Activated CD4-positive, CD25-positive, alpha-beta regulatory T cell treated with anti-CD3 and anti-CD28 coated beads, Interleukin-2, amount 50 U/mL, for 72 hours (primary cell): Measurements from ENCODE around the gene SLAMF6.

Experiments used
- DNase-seq: peaks from one replicate; pipeline ENCODE4 v3.0.0; 2021

SLAMF6 gene

DNA sequence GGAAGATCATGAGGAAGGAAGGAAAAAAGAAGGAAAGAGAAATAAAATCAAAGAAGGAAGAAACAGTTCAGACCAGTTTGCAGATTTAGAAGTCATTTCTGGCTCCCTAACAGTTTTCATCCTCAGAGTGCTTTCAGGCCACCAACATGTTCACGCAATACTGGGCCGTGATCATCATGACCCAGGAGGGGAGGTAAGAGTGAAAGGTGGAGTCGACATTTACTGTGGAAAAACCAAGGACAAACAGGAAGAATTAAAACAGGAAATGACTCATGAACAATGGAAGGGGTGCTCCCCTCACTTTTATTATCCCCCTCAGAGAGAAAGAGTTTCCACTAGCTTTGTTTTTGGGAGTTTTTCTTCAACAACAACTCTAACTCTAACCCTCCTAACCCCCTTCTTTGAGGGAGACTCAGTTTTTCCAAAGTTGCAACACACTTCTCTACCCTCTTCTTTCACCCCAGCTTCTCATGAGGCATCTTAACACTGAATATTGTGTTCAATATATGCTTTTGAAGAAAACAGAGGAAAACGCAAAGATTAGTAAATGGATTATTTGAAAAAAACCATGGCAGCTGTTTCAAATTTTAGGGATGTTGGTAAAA is 62.3 kb downstream of the SLAMF6 start:
- DNase-seq, result no peak

DNA sequence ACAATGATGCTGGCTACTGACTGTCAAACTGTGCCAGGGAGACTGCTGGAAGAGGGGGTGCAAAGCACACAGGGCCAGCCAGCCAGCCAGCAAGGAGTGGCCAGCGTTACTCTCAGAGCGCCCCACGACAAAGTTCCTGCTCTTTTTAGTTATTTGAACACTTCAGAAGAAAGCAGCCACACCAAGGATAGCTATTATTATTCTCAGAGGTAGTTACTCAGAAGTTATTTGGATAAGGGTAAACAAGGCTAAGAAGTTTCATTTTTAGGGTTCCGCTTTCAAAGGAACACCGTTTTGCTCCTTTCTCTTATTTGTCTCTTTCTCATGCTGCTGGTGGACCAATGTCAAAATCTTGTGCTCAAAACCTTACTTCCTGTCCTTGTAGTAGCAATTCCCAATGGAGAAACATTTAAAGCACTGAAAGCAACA is 62.8 kb downstream of the SLAMF6 start:
- DNase-seq, result no peak

DNA sequence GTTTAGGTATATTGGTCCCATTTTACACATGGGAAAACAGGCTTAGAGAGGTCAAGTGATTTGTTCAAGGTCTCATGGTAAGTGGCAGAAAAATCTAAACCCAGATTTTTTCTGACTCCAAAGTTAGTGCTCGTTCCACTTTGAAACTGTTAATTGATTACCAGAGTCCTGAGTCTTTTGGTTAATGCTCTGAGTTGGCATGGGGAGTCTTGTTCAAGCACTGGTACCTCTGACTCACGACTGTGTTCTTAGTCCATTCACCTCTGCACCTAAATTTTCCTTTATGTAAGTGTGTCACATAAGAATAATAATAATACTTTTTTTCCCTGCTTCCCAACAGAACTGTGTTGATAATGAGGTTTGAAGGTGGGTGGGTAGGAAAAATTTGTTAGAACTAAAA is 63.4 kb downstream of the SLAMF6 start:
- DNase-seq, result no peak

DNA sequence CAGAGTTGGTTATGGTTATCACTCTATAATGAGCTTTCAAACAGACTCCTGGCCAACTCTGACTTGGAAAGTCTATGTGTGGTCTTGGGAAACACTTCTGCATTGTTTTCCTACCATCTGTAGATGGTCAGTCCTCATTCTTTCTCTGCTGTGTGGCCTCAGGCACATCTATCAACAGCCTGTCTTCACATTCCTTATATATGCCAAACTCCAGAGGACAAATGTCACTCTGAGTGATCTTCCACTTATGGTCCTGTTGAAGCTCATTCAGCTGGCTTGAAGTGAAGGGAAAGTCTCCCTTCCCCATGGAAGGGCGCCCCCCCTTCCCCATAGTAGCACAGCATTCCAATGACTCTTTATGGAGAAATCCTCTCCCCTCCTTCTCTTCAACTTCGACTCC is 64.0 kb downstream of the SLAMF6 start:
- no peak for DNase-seq

GRCh38 chr1:160455153-160455517 is 67.9 kb downstream of the SLAMF6 start:
- DNase-seq, result no peak

- no peak for DNase-seq
Measured at GRCh38 chr1:160454371-160455152, 68.5 kb downstream of the SLAMF6 start.

DNA sequence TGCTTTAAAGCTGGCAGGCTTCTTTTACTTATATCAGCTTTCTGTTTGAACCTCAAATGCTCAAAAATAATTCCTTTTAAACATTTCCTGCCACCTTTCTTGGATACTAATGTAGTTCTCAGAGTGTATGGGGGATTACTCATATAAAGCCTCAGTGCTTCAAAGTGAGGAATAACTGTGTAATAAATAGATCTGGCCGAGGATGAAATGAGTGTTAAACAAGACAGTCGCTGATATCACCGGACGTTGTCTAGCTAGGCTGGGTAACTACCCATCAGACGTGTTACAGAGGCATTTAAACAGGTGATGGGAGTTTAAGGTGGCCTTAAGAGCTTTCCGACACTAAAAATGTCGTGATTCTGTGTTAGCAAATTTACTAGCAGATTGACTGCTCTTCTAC is 69.6 kb downstream of the SLAMF6 start:
- no peak for DNase-seq

- no peak for DNase-seq
Measured at GRCh38 chr1:160451859-160452232, 71.2 kb downstream of the SLAMF6 start.

DNA sequence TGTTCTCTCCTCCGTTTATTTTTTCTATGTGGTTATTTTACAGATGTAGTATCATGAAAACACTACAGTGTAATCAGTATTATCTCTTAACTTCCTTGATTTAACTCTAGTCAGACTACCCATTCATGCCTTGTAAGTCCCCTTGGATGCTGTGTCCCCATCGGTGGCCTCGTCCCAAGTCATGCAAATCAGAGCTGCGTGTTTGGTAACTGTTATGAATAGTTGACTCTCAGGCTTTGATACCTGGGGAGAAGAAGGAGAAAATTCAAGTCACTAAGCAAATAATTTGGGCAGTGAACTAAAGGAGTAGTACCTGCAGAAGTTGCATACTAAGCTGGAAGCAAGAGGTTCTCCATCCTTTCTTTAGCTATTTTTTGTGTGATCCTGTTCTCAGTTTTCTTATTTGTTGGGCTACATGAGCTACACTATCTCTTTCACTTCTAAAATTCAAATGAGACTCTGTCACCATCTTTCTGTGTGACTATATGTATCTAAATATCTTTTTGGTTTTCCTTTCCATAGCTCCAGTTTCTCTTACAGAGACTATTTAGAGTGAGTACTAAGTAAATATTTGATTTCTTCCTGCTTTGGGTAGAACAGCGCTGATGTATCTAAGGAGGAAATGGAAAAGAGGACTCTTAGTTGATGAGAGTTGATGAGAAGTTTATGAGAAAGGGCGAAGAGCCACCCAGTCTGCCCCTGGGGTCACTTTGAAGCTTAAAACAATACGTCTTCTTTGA is 71.8 kb downstream of the SLAMF6 start:
- no peak for DNase-seq

- DNase-seq, result no peak
Measured at GRCh38 chr1:160449494-160449893, 73.6 kb downstream of the SLAMF6 start.

- no peak for DNase-seq
Measured at GRCh38 chr1:160446945-160447600, 76.0 kb downstream of the SLAMF6 start.

DNA sequence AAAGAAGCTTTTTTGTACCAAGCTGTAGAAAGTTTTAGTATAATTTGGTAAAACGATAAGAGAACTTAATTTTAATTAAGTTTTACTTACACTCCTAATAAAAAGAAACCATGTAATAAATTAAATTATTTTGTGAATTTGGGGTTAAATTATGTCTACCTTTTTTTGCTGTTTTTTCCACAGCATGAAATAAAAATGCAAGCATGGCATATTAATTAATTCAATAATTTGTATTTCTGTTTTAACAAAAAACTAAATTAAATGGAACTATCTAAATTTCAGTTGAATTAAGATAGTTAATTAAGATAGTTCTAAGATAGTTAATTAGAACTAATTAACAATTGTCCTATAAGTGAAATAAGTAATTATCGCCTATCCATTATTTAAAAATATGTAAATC is 83.3 kb downstream of the SLAMF6 start:
- DNase-seq, result no peak

- DNase-seq, result no peak
Measured at GRCh38 chr1:160438935-160439334, 84.1 kb downstream of the SLAMF6 start.

DNA sequence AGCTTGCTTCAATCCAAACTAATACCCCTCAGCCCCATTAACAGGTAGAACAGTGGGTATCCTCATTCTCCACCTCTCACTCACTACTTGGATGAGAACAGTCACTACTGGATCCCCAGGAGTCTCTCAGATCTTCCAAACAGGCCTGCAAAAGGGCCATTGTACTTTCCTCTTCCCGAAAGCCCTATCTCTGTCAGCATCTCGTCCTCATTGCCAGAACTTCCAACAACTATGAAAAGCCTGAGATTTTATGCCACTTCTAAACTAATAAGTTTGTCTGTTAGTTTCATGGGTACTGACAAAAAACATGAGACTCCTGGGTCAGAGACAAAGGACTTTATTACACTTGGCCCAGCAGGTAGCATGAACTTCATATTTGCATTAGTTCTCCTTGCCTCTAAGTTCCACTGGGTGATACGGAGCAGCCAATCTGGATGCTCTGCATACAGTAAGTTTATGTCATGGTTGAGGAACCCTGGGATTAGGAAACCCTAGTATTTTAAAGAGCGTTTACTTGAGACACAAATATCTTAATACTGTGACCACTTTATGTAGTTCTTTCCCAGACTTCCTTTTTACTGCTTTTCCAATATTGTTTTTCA is 84.6 kb downstream of the SLAMF6 start:
- no peak for DNase-seq

GRCh38 chr1:160437432-160438316 is 85.4 kb downstream of the SLAMF6 start:
- DNase-seq, result no peak

DNA sequence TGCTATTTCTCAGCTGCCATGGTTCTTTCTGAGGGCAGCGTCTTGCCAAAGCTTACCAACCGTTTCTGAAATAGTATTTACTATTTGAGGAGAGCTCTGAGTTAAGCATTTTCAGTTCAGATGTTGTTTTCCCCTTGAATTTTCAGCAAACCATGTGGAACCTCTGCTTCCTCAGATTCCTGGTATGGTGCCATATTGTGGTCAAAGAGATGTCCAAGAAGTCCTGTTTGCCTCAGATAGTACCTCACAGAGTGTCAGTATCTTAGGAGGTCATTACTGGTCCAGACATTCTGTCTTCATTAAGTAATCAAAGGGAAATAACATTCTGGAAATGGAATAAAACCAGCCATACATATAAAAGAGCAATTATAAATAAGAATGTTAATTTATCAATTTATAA is 86.1 kb downstream of the SLAMF6 start:
- no peak for DNase-seq
